GM18519 (cell line): ENCODE results near the gene ST6GALNAC3.
A peak's percentile ranks its signal among the peaks of the same experiment; 100 is the strongest.
"Not testable (repeated sequence)": the region's sequence is repeated elsewhere in the genome, so short reads cannot be mapped to it uniquely, and the experiment has no call there.

ENCODE experiments used
- ATAC-seq: cut with Tn5 transposase; IDR thresholded peaks from one replicate; pipeline ENCODE4 v1.9.1; 2021; ENCODE audit warnings: mild to moderate bottlenecking, moderate library complexity; ENCODE audit not compliant: unreplicated experiment, low FRiP score

ST6GALNAC3 gene

DNA sequence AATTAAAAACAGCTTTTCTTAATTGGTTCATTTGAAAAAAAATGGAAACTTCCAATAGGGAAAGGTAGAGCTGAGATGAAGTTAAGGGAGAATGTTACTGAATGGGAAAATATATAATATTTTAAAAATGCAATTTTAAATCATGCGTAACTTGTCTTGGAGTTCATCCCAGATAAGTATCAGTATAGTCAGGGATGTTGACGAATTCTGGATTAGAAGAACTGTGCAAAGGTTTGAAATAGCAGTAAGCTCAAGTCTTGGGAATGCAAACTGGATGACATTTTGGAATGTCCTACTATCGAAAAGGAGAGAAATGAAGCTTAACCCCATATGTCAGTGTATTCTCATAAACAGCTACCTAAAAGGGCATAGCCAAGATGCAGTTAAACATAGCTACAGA, 4.0 kb upstream of the ST6GALNAC3 start:
- ATAC-seq, result no peak

DNA sequence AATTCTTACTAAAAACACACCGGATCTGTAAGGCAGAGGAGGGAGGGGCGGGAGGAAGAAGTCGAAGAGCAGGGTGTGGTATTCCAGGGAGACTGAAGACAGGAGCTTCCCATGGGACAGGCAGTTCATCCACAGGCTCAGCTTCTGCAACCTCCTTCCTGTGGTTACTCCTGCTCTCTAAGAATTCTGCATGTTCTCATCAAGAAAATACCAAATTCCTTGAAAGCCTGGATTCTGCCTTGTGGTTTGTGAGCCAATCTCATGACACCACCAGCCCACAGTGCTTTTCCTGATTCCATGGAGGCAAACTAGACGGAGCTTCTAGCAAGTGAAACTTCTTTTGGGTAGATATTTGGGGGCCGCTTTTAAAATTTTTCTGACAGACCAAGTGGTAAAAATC, 1.1 kb upstream of the ST6GALNAC3 start:
- ATAC-seq, result no peak

DNA sequence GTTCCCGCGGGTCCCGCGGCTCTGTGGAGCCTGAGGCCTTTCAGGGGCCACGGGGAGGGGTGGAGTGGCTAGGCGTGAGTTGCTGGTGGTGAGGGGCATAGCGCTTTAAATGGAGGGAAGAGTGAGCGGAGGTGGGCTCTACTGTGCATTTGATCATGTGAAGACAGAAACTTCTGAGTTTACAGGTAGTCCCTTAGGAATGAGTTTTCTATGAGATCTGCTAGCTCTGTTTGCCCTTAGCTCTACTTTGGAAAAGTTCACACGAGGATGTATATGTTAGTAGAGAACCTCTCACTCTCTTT, 593 bp downstream of the ST6GALNAC3 start:
- ATAC-seq, result no peak

- peak; percentile 52 for ATAC-seq
Observed at GRCh38 chr1:76075877-76076276, 1.3 kb downstream of the ST6GALNAC3 start.

- no peak for ATAC-seq
Observed at GRCh38 chr1:76079475-76080227, 5.1 kb downstream of the ST6GALNAC3 start.

DNA sequence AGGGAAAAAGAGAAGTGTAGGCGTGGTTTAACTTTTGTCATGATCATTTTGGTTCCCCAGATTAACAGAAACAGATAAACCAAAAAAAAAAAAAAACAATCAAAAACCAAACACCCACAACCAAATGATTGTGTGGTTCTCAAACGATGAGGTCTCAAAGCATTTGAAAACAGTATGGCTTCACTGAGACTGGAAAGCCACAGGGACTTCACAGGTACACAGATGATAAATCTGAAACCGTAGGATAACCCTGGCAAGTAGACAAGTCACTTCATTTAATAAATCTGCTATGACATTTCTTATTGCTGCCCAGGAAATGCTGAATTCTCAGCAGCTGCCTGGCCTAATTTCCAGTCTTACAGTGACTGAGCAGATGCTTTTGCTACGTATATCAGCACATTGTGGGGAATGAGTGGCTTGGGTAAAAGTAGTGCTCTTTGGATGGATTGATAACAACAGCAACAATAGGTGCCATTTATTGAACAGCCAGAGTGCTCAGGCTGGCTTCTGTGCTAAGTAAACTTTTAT, 6.1 kb downstream of the ST6GALNAC3 start:
- no peak for ATAC-seq

DNA sequence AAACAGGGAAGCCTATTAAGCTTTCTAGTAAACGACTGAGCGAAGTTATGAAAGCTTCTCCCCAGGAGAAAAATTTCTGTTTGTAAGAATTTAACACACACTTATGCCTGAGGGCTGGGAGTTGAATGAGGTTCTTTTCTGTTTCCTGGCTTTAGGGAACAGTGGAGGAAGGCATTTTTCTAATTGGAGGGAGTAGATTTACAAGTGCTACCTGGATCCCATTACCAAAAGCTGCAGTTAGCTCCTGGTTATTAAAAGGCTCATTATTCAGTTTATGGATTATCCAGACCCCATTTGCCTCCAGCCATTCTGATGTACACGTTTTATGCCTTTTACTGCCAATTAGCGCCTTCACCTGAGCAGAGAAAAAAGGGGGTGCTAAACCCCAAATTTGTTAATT, 7.5 kb downstream of the ST6GALNAC3 start:
- ATAC-seq, result no peak

DNA sequence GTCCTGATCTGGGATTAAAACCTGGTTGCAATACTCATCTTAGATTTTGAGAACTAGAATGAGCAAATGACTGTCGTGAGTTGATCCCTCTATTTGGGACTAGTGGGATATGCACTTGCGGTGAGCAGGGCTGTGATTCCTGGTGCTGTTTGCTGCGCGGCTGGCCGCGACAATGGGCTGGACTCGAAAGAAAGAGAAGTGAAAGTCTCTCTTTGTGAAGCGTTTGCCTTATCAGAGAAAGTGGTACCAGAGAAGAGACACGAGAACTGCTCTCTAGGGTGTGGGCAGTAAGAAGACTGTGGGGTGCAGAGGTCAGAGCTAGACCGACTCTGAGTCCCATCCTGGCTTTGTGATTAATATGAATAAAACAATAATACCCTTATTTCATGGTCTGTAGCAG, 8.6 kb downstream of the ST6GALNAC3 start:
- no peak for ATAC-seq

- ATAC-seq, result no peak
Observed at GRCh38 chr1:76084029-76084627, 9.6 kb downstream of the ST6GALNAC3 start.

DNA sequence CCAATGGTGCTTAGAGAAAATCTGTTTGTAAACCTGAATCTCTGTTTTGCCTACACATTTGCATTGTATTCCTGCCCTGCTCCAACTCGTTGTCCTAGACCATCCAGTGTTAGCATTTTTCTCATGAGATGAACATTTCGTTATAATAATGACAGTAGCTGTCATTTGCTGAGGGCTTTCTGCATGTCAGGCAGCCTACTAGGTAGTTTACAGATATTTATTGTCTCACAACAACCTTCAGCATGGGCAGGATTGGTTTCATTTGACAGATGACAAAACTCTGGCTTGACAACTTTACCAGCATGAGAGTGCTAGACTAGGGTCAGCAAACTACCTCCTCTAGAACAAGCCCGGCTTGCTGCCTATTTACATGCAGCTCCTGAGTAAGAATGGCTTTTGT, 10.1 kb downstream of the ST6GALNAC3 start:
- ATAC-seq, result no peak

GRCh38 chr1:76086109-76086508, 11.6 kb downstream of the ST6GALNAC3 start:
- ATAC-seq, result no peak

DNA sequence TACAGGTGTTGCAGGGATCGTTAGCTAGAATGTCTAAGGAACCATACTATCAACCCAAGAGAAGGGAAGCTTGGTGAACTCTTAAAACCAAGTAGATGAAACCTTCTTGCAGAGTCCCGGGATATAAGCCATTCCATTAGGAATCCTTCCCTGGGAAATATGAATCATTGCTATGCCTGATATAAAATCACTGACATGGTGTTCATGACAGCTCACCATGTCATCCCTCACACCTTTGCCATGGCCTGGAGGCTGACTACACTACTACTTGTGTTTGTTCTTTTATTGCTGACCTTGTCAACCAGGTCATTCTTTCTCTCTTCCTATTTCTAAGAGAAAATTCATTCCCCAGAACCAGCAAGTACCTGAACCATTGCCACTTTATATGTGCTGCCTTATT, 12.1 kb downstream of the ST6GALNAC3 start:
- ATAC-seq, result no peak

GRCh38 chr1:76090283-76091203, 16.0 kb downstream of the ST6GALNAC3 start:
- no peak for ATAC-seq

DNA sequence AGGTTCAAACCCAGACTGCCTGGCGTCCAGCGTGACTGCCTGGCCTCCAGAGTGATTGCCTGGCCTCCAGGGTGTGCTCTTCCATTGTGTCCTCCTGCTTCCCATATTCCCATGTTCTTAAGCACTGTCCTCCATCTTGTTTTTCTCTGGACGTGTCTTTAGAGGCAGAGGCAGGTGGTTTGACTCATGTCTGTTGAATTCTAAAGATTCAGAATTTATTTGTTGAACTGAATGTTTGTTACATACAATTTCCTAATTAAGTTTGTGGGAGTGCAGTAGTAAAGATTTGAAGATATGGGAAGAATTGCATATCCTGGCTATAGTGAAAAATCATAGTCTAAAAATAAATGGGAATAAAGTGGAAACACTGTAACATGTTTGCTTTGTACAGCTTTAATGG, 18.3 kb downstream of the ST6GALNAC3 start:
- ATAC-seq, result no peak

DNA sequence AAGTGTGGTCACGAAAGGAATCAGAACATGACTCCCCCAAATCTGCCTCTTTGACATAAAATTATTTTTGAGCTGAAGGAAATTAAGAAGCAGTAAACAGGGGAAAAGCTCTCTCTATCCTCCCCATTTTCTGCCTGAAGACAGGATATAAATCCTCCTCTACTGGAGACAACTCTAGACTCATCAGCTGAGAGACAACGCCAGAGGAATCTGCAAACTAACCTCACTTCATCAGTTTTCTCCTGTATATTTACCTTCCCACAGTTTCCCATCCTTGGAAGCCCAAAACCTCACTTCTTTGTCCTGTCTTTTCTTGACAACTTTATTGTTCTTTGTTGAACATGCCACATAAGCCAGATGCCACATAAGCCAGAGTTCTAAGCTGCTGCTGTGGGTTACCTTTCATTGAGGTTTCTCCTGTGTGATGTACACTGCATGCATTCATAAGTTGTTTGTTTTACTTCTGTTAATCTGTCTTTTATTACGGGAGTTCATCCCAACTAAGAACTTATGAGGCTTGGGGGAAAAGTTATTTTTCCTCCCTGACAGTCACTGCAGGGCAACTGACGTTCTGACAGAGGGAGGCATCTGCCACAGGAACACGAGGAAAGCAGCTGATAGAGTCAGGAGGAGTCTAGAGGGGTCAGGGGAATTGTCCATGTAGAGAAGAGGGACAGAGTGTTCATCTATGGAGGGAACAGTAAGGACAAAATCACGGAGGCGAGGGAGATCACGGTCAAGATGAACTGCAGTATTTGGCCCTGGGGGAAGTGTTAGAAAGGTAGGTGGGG, 19.2 kb downstream of the ST6GALNAC3 start:
- no peak for ATAC-seq

DNA sequence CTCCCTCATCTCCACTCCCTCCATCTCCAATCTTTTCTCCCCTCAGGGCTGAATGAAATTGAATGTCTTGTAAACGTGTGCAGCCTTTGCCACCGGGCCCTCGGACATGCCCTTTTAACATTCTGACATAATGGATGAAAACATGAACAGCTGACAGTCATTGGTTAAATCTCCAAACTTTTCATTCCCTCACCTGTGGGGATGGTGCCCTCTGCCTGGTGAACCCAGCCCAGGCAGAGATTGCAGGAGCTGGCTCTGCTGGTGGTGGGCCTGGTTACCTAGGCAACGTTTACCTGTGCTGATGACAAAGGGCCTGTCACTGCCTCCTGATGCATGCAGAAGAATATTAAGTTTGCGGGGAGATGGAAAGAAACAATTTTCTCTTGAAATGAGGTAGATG, 21.3 kb downstream of the ST6GALNAC3 start:
- no peak for ATAC-seq

GRCh38 chr1:76097064-76097463, 22.5 kb downstream of the ST6GALNAC3 start:
- ATAC-seq, result not testable (repeated sequence)

GRCh38 chr1:76098845-76099244, 24.3 kb downstream of the ST6GALNAC3 start:
- no peak for ATAC-seq

- no peak for ATAC-seq
Observed at GRCh38 chr1:76101548-76101947, 27.0 kb downstream of the ST6GALNAC3 start.

DNA sequence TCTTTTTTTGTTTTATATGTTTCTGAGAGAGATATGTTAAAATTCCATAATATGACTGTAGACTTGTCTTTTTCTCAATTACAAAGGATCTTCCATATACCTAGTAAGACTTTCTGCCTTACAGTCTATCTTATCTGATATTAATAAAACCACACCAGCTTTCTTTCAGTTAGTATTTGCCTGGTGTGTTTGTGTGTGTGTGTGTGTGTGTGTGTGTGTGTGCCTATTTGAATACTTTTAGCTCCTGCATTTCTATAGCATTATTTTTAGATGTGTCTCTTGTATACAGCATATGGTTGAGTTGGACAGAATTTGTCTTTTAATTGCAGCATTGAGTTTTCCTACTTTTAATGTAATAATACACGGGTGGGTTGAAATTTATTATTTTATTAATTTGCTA, 27.5 kb downstream of the ST6GALNAC3 start:
- no peak for ATAC-seq
